Activated CD4-positive, alpha-beta memory T cell treated with anti-CD3 and anti-CD28 coated beads for 36 hours (primary cell): Measurements from ENCODE around the gene GRIN1. TPM values are rescaled to one million over a fixed set of nuclear protein-coding genes. Genes with fewer than 3 reads are reported as not detected.

Experiments used
- CTCF ChIA-PET: fragments of 350-600 bp; sonication (Branson Sonifier 250); formaldehyde crosslinking; loops from one replicate; lab custom pipeline; 2021; ENCODE audit warnings: antibody characterized with exemption, inconsistent platforms; lab: Charles Lee
- POLR2A ChIA-PET: fragments of 350-600 bp; sonication (Branson Sonifier 250); formaldehyde crosslinking; loops from one replicate; lab custom pipeline; 2021; ENCODE audit warnings: antibody characterized with exemption; lab: Charles Lee
- DNase-seq: peaks from one replicate; pipeline ENCODE4 v3.0.0-alpha.2; 2020
- H3K27ac Mint-ChIP-seq: one replicate; pipeline ENCODE4 v1.8.0; 2021; ENCODE audit warnings: mixed read lengths
- H3K27me3 Mint-ChIP-seq: one replicate; pipeline ENCODE4 v1.8.0; 2021; ENCODE audit warnings: mixed read lengths
- H3K36me3 Mint-ChIP-seq: one replicate; pipeline ENCODE4 v1.8.0; 2021; ENCODE audit warnings: mixed read lengths
- H3K4me1 Mint-ChIP-seq: one replicate; pipeline ENCODE4 v1.8.0; 2021; ENCODE audit warnings: low read depth, mixed read lengths
- H3K4me3 Mint-ChIP-seq: one replicate; pipeline ENCODE4 v1.8.0; 2021; ENCODE audit warnings: mild to moderate bottlenecking, mixed read lengths
- H3K9me3 Mint-ChIP-seq: one replicate; pipeline ENCODE4 v1.8.0; 2021; ENCODE audit warnings: mixed read lengths
- intact Hi-C: fragments of 100-400 bp; cut with micrococcal nuclease; formaldehyde crosslinking; loops from one replicate; pipeline ENCODE4 v1.15.1; 2023
- total RNA-seq, 2 experiments: library from RNA; stranded (reverse); gene quantifications; one replicate each; pipeline ENCODE4 v1.2.3, GENCODE V29; 2021

The GRIN1 gene
- total RNA-seq, 2 experiments from 2014 or later = not detected

- Mint-ChIP-seq H3K36me3 (no peaks in the 10 kb centered on the region), H3K9me3 (no peaks in the 10 kb centered on the region), H3K27ac (no peak overlapping the region), H3K4me3 (no peak overlapping the region), H3K27me3 (peaks cover 28% of the 10 kb centered on the region), H3K4me1 (peaks cover 6% of the 10 kb centered on the region)
- ChIA-PET CTCF (no interaction called here), POLR2A (no interaction called here)
- intact Hi-C loops = no loop called here
- no peak for DNase-seq
Observed at GRCh38 chr9:137164370-137165249, 25.7 kb downstream of the GRIN1 start.

- Mint-ChIP-seq H3K9me3 (no peaks in the 10 kb centered on the region), H3K4me1 (peaks cover 6% of the 10 kb centered on the region), H3K27ac (no peak overlapping the region), H3K27me3 (peaks cover 30% of the 10 kb centered on the region), H3K4me3 (no peak overlapping the region), H3K36me3 (no peaks in the 10 kb centered on the region)
- intact Hi-C loops = no loop called here
- CTCF ChIA-PET = no interaction called here
- POLR2A ChIA-PET = no interaction called here
- no peak for DNase-seq
Observed at GRCh38 chr9:137165250-137165836, 26.4 kb downstream of the GRIN1 start.

- Mint-ChIP-seq H3K4me3 (no peak overlapping the region), H3K36me3 (no peaks in the 10 kb centered on the region), H3K4me1 (peaks cover 6% of the 10 kb centered on the region), H3K9me3 (no peaks in the 10 kb centered on the region), H3K27ac (no peak overlapping the region), H3K27me3 (peaks cover 34% of the 10 kb centered on the region)
- ChIA-PET CTCF (interaction anchor here (0.6 kb wide), 1 partner anchor 23 kb away, joined by 3 read pairs; no protein-coding TSS in a partner anchor), POLR2A (no interaction called here)
- no peak for DNase-seq
- intact Hi-C loops = no loop called here
Observed at GRCh38 chr9:137166380-137167229, 27.7 kb downstream of the GRIN1 start.

GRCh38 chr9:137167277-137167746 is 28.4 kb downstream of the GRIN1 start:
- Mint-ChIP-seq H3K9me3 (no peaks in the 10 kb centered on the region), H3K27ac (no peak overlapping the region), H3K27me3 (peaks cover 32% of the 10 kb centered on the region), H3K36me3 (no peaks in the 10 kb centered on the region), H3K4me3 (no peak overlapping the region), H3K4me1 (peaks cover 6% of the 10 kb centered on the region)
- DNase-seq = no peak
- ChIA-PET POLR2A (no interaction called here), CTCF (no interaction called here)
- intact Hi-C loops = no loop called here

- H3K9me3 Mint-ChIP-seq = no peaks in the 10 kb centered on the region
- no peak overlapping the region for H3K27ac Mint-ChIP-seq
- ChIA-PET CTCF (interaction anchor here (1.4 kb wide), 1 partner anchor 38 kb away, joined by 3 read pairs; no protein-coding TSS in a partner anchor), POLR2A (no interaction called here)
- DNase-seq = no peak
- H3K4me3 Mint-ChIP-seq = no peak overlapping the region
- peaks cover 6% of the 10 kb centered on the region for H3K4me1 Mint-ChIP-seq
- intact Hi-C loops = no loop called here
- H3K27me3 Mint-ChIP-seq = peaks cover 32% of the 10 kb centered on the region
- no peaks in the 10 kb centered on the region for H3K36me3 Mint-ChIP-seq
Observed at GRCh38 chr9:137167747-137168572, 29.0 kb downstream of the GRIN1 start.

- Mint-ChIP-seq H3K27ac (no peak overlapping the region), H3K9me3 (no peaks in the 10 kb centered on the region), H3K4me1 (peaks cover 6% of the 10 kb centered on the region), H3K4me3 (no peak overlapping the region), H3K27me3 (peaks cover 35% of the 10 kb centered on the region), H3K36me3 (no peaks in the 10 kb centered on the region)
- POLR2A ChIA-PET = no interaction called here
- intact Hi-C loops = no loop called here
- DNase-seq = no peak
- CTCF ChIA-PET = interaction anchor here (1.4 kb wide), 1 partner anchor 39 kb away, joined by 3 read pairs; no protein-coding TSS in a partner anchor
Observed at GRCh38 chr9:137168573-137168903, 29.6 kb downstream of the GRIN1 start.

GRCh38 chr9:137168904-137169856 is 30.2 kb downstream of the GRIN1 start:
- no peak overlapping the region for H3K4me3 Mint-ChIP-seq
- no peak for DNase-seq
- peaks cover 6% of the 10 kb centered on the region for H3K4me1 Mint-ChIP-seq
- ChIA-PET CTCF (interaction anchor here (1.2 to 1.5 kb wide), 3 partner anchors 40 to 101 kb away, joined by 3 to 5 read pairs (median 3); no protein-coding TSS in a partner anchor), POLR2A (no interaction called here)
- no peak overlapping the region for H3K27ac Mint-ChIP-seq
- H3K9me3 Mint-ChIP-seq = no peaks in the 10 kb centered on the region
- H3K27me3 Mint-ChIP-seq = peaks cover 34% of the 10 kb centered on the region
- intact Hi-C loops = no loop called here
- no peaks in the 10 kb centered on the region for H3K36me3 Mint-ChIP-seq

- Mint-ChIP-seq H3K9me3 (no peaks in the 10 kb centered on the region), H3K4me1 (peaks cover 6% of the 10 kb centered on the region), H3K27me3 (peaks cover 33% of the 10 kb centered on the region), H3K36me3 (no peaks in the 10 kb centered on the region), H3K4me3 (no peak within 1 kb of the TSS), H3K27ac (no peak within 1 kb of the TSS)
- intact Hi-C loops = no loop called here
- POLR2A ChIA-PET = no interaction called here
- DNase-seq = no peak
- CTCF ChIA-PET = interaction anchor here (1.2 to 1.5 kb wide), 2 partner anchors 74 to 102 kb away, joined by 3 to 5 read pairs; no protein-coding TSS in a partner anchor
Observed at GRCh38 chr9:137169896-137170358, 31.0 kb downstream of the GRIN1 start, which contains the start of gene LRRC26. LRRC26 (minus strand) TSS chr9:137170051; CDS start chr9:137169943, 108 bp downstream.

- Mint-ChIP-seq H3K9me3 (no peaks in the 10 kb centered on the region), H3K4me3 (no peak overlapping the region), H3K27me3 (peaks cover 27% of the 10 kb centered on the region), H3K36me3 (no peaks in the 10 kb centered on the region), H3K27ac (no peak overlapping the region), H3K4me1 (peaks cover 6% of the 10 kb centered on the region)
- intact Hi-C loops = no loop called here
- POLR2A ChIA-PET = interaction anchor here (1.3 kb wide), 1 partner anchor 18 kb away, joined by 5 read pairs; the partner anchor contains the start of genes ANAPC2 and SSNA1
- CTCF ChIA-PET = interaction anchor here (1.2 to 1.5 kb wide), 2 partner anchors 75 to 103 kb away, joined by 3 to 5 read pairs; no protein-coding TSS in a partner anchor
- no peak for DNase-seq
Observed at GRCh38 chr9:137170486-137171148, 31.7 kb downstream of the GRIN1 start.
